ENCODE results near the gene TECTB.

DNA sequence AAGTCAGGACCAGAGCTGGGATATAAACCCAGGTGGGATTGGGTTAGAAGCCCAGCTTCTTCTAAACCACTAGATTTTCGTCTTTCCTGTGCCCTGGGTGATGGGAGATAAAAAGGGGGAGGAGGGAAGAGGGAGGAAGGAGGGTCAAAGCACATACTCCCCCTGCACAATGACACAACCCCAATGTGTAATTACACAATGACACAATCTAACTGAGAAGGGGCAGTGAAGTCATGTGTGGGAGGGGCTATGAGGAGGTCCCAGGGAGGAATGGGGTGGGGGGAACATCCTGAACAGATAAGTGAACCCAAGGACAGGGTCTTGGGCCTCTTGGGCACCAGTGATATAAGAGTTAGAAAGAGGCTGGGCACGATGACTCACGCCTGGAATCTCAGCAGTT lies 44.5 kb downstream of the TECTB start:
- TF ChIP-seq EZH2 (IDR thresholded peaks at IDR 0.05; ENCODE audit: low read length, unreplicated experiment): no peak
- TF ChIP-seq, protein P1, sequence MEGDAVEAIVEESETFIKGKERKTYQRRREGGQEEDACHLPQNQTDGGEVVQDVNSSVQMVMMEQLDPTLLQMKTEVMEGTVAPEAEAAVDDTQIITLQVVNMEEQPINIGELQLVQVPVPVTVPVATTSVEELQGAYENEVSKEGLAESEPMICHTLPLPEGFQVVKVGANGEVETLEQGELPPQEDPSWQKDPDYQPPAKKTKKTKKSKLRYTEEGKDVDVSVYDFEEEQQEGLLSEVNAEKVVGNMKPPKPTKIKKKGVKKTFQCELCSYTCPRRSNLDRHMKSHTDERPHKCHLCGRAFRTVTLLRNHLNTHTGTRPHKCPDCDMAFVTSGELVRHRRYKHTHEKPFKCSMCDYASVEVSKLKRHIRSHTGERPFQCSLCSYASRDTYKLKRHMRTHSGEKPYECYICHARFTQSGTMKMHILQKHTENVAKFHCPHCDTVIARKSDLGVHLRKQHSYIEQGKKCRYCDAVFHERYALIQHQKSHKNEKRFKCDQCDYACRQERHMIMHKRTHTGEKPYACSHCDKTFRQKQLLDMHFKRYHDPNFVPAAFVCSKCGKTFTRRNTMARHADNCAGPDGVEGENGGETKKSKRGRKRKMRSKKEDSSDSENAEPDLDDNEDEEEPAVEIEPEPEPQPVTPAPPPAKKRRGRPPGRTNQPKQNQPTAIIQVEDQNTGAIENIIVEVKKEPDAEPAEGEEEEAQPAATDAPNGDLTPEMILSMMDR (conservative IDR thresholded peaks at IDR 0.05; ENCODE audit: low read depth, low read length): no peak

All from PC-3 (cell line).